GM08714 (cell line): Measurements from ENCODE around the gene KRT6C.
"Not testable (repeated sequence)": the region's sequence is repeated elsewhere in the genome, so short reads cannot be mapped to it uniquely, and the experiment has no call there.

ENCODE experiments used
- H3K4me3 ChIP-seq: fragments of 200-500 bp; sonication (Bioruptor generic); 2 replicates; pipeline ENCODE4 v1.5.1; 2014; ENCODE audit warnings: mild to moderate bottlenecking, low read length, inconsistent platforms
- ZNF274 ChIP-seq: IDR thresholded peaks from 2 replicates; pipeline ENCODE4 v1.6.1; 2012; ENCODE audit warnings: mild to moderate bottlenecking, low read depth, low read length

KRT6C gene

GRCh38 chr12:52513736-52514135 is 40.1 kb upstream of the KRT6C start:
- H3K4me3 ChIP-seq, result no peak overlapping the region
- TF ChIP-seq ZNF274, result no peak

GRCh38 chr12:52508211-52508610 is 34.6 kb upstream of the KRT6C start:
- H3K4me3 ChIP-seq, result no peak overlapping the region
- no peak for TF ChIP-seq ZNF274

- no peak for TF ChIP-seq ZNF274
- H3K4me3 ChIP-seq, result no peak overlapping the region
Observed at GRCh38 chr12:52506858-52507715, 33.5 kb upstream of the KRT6C start.

GRCh38 chr12:52502877-52503276 is 29.3 kb upstream of the KRT6C start:
- no peak for TF ChIP-seq ZNF274
- H3K4me3 ChIP-seq, result no peak overlapping the region

- H3K4me3 ChIP-seq, result no peak overlapping the region
- TF ChIP-seq ZNF274, result no peak
Observed at GRCh38 chr12:52501490-52501889, 27.9 kb upstream of the KRT6C start.

GRCh38 chr12:52500574-52500973 is 27.0 kb upstream of the KRT6C start:
- not testable (repeated sequence) for H3K4me3 ChIP-seq

GRCh38 chr12:52499806-52500560 is 26.4 kb upstream of the KRT6C start:
- no peak for TF ChIP-seq ZNF274
- no peak overlapping the region for H3K4me3 ChIP-seq

- no peak for TF ChIP-seq ZNF274
- H3K4me3 ChIP-seq, result no peak overlapping the region
Observed at GRCh38 chr12:52498946-52499345, 25.3 kb upstream of the KRT6C start.

- no peak overlapping the region for H3K4me3 ChIP-seq
- no peak for TF ChIP-seq ZNF274
Observed at GRCh38 chr12:52497975-52498374, 24.4 kb upstream of the KRT6C start.

- TF ChIP-seq ZNF274, result no peak
Observed at GRCh38 chr12:52496590-52497071, 23.0 kb upstream of the KRT6C start.

GRCh38 chr12:52496054-52496453 is 22.4 kb upstream of the KRT6C start:
- TF ChIP-seq ZNF274, result no peak
- H3K4me3 ChIP-seq, result no peak overlapping the region

More at GRCh38 chr12:52496590-52497071, 23.0 kb upstream of the KRT6C start:
- no peak overlapping the region for H3K4me3 ChIP-seq

GRCh38 chr12:52495389-52495788 is 21.8 kb upstream of the KRT6C start:
- H3K4me3 ChIP-seq, result no peak overlapping the region
- TF ChIP-seq ZNF274, result no peak

- no peak for TF ChIP-seq ZNF274
- H3K4me3 ChIP-seq, result no peak overlapping the region
Observed at GRCh38 chr12:52494518-52494917, 20.9 kb upstream of the KRT6C start.

- H3K4me3 ChIP-seq, result no peak overlapping the region
- no peak for TF ChIP-seq ZNF274
Observed at GRCh38 chr12:52494100-52494499, 20.5 kb upstream of the KRT6C start.

GRCh38 chr12:52493172-52493571 is 19.6 kb upstream of the KRT6C start, which contains the start of gene KRT6A:
KRT6A (minus strand) TSS chr12:52493257; CDS start chr12:52493188, 69 bp downstream.
- no peak within 1 kb of the TSS for H3K4me3 ChIP-seq
- TF ChIP-seq ZNF274, result no peak

GRCh38 chr12:52492405-52492804 is 18.8 kb upstream of the KRT6C start:
- H3K4me3 ChIP-seq, result not testable (repeated sequence)

- H3K4me3 ChIP-seq, result not testable (repeated sequence)
Observed at GRCh38 chr12:52491495-52491894, 17.9 kb upstream of the KRT6C start.
